Gastroesophageal sphincter (tissue), 3 donors: ENCODE data around the gene ALLC.

Experiments used
- EP300 ChIP-seq: sonication (generic); formaldehyde crosslinking; IDR thresholded peaks from one replicate; pipeline ENCODE4 v1.6.1; 2017; ENCODE audit warnings: antibody characterized with exemption, mild to moderate bottlenecking
- POLR2AphosphoS5 ChIP-seq: sonication (generic); formaldehyde crosslinking; IDR thresholded peaks from one replicate; pipeline ENCODE4 v1.6.1; 2017; ENCODE audit warnings: antibody characterized with exemption
- TF ChIP-seq, protein P1 (sequence below), 4 experiments: fragments of 200-600 bp in 2 of 4; fragments of 450-650 bp in 2 of 4; sonication (generic) in 1 of 4; IDR thresholded peaks; one replicate each; pipeline ENCODE4 v1.5.1; 2017 to 2019; ENCODE audit warnings: antibody characterized with exemption in 4 of 4, mild to moderate bottlenecking in 2 of 4, moderate library complexity in 2 of 4

DNA sequence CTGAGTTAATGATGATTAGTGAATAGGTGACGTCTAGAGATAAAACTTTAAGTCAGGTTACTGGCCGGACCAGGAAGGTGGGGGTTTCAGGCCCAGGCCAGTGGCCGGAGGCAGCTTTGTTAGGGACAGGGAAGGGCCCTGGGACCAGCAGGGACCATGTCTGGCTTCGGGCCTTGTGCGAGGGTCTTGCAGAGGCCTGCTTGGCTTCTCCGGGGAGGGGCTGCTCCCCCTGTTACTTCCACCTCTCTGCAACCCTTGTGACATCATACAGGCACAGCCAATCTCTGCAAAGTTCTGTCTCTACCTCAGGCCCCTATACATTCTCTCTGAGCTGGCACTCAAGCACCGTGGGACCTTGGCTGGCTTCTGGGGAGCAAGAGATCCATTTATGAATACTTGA, at the start of gene ALLC:
- TF ChIP-seq, protein P1, sequence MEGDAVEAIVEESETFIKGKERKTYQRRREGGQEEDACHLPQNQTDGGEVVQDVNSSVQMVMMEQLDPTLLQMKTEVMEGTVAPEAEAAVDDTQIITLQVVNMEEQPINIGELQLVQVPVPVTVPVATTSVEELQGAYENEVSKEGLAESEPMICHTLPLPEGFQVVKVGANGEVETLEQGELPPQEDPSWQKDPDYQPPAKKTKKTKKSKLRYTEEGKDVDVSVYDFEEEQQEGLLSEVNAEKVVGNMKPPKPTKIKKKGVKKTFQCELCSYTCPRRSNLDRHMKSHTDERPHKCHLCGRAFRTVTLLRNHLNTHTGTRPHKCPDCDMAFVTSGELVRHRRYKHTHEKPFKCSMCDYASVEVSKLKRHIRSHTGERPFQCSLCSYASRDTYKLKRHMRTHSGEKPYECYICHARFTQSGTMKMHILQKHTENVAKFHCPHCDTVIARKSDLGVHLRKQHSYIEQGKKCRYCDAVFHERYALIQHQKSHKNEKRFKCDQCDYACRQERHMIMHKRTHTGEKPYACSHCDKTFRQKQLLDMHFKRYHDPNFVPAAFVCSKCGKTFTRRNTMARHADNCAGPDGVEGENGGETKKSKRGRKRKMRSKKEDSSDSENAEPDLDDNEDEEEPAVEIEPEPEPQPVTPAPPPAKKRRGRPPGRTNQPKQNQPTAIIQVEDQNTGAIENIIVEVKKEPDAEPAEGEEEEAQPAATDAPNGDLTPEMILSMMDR (IDR thresholded peaks at IDR 0.05), result no peak
- TF ChIP-seq POLR2AphosphoS5 (no peak), EP300 (no peak)
